NCI-H1092 treated with DMSO at 0.1 percent for 48 hours (cell line): Measurements from ENCODE around the gene GOLGA8S.
"Not testable (repeated sequence)": the region's sequence is repeated elsewhere in the genome, so short reads cannot be mapped to it uniquely, and the experiment has no call there.

Experiments
- DNase-seq: peaks from one replicate; lab custom pipeline; 2025; lab: John Stamatoyannopoulos, UW

The GOLGA8S gene

DNA sequence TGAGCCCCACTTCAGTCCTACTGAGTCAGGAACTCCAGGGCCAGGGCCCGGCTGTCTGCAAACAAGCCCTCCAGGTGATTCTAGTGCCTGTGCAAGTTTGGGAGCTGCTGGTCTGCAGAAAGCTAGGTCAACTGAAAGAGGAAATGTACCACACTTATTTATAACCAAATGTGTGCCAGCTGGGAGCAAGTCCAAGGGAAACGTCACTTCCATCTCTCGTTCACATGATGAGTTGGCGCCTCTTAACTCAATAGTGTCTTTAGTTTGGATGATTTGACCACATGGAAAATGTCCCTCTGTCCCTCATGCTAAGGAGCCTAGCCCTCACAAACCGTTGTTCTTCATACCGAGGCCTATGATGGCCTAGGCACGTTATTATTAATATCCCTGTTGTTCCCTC lies 43.2 kb downstream of the GOLGA8S start:
- no peak for DNase-seq

DNA sequence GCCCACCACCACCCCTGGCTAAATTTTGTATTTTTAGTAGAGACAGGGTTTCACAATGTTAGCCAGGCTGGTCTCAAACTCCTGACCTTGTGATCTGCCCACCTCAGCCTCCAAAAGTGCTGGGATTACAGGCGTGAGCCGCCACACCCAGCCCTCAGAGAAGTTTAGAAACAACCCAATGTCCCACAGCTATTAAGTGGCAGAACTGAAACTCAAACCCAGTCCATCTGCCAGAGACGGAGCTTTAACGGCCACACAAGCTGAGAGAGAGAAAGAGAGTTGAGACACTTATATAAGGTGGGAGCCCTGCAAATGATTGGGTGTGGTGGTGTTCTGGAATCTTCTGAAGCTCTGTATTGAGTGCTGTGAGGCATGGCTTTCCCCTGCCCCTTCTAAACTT lies 43.8 kb downstream of the GOLGA8S start:
- not testable (repeated sequence) for DNase-seq

DNA sequence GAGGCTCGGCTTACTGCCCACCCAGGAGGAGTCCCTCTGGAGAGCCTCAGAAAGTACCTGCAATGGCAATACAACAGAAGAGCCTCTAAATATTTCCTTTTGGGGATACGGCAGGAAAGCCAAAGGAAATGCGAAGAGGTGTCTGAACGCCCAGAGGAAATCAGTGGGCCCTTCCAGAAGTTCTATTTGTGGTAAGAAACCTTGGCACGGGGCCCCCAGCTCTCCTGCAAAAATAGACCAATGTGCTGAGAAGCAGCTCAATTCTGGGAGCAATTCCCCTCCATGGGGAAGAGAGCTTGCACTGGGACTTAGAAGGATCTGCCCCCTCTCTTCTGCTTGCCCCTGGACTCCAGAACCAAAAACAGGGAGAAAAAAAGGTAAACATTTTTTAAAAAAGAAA lies 44.7 kb downstream of the GOLGA8S start:
- not testable (repeated sequence) for DNase-seq

DNA sequence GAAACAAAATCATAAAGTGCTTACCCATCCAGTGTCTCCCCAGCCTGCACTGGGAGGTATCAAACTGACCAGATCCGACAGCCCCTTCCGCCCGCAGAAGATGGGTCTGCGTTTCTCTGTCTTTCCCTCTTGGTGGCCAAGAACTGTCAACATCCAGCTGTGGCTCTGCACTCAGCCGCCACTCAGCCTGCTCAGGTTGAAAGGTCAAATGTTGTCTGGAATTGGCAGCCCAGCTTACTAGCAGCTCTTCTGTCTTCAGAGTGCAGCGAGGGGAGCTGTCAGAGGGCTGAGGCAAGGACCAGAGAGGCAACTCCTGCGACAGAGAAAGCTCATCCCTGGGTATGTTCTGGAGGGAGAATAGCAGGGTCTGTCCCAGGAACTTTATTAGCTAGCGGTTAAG lies 47.1 kb downstream of the GOLGA8S start:
- DNase-seq: no peak

DNA sequence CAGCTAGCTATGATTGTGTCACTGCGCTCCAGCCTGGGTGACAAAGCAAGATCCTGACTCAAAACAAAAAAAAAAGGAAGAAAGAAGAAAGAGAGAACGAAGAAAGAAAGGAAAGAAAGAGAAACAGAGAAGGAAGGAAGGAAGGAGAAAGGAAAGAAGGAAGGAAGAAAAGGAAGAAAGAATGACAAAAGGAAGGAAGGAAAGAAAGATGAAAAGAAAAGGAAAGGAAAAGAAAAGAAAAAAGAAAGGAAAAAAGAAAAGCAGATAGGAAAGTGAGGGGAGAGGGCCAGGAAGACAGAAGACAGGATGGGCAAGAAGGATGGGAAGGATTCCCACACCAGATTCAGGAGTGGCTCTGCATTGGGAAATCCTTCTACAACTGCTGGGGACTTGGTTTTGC lies 47.6 kb downstream of the GOLGA8S start:
- no peak for DNase-seq

DNA sequence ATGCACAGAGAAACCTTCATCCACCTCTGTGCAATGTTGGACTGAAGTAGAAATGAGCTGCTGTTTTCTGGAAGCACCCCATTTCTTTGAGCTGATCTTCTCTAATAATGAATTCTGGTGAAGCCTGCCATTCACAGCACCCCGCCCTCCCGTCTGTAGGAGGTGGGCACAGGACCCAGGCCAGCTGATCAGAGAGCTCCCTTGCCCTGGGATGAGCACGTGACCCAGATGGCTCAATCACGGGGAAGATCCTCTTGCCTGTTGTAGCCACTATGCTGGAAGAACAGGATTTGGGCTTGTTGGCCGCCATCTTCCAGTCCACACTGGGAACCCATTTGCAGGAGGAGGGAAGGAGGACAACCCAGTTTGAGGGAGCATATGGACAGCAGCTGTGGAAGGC lies 48.0 kb downstream of the GOLGA8S start:
- DNase-seq: no peak

DNA sequence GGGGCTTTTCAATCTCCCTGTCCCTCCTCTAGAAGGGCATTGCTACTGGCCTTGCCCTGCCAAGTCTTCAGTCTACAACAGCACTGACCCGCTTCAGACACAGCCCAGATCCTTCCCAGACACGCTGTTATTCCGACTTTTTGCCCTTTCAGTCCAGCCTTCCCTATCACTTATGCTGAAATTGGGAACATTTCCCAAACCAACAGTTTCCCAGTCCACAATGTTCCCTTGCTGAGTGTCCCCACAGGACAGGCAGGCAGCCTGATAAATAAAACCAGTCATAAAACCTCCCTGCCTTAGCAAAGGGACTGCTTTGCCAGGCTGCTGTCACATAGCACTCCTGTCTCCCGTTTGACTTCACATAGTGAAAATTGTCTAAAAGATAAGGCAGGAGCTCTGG lies 49.0 kb downstream of the GOLGA8S start:
- DNase-seq: no peak

DNA sequence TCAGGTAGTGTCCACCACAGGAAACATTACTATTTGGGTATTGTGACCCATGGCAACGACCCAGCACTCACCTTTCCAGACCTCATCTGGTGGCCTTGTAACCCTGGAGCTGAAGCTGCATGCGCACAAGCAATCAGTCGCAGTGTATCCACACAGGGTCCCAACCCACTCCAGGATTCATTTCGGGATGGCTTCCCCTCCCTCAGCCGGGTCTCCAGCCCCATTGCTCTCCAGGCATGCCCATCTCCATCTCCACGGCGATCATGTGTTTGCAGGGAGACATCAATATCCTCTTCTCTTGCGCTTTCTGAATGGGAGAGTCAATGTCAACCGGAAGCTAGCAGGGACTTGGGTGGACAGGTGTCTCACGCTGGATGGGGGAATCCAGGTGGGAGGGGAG lies 57.3 kb downstream of the GOLGA8S start:
- DNase-seq: no peak

DNA sequence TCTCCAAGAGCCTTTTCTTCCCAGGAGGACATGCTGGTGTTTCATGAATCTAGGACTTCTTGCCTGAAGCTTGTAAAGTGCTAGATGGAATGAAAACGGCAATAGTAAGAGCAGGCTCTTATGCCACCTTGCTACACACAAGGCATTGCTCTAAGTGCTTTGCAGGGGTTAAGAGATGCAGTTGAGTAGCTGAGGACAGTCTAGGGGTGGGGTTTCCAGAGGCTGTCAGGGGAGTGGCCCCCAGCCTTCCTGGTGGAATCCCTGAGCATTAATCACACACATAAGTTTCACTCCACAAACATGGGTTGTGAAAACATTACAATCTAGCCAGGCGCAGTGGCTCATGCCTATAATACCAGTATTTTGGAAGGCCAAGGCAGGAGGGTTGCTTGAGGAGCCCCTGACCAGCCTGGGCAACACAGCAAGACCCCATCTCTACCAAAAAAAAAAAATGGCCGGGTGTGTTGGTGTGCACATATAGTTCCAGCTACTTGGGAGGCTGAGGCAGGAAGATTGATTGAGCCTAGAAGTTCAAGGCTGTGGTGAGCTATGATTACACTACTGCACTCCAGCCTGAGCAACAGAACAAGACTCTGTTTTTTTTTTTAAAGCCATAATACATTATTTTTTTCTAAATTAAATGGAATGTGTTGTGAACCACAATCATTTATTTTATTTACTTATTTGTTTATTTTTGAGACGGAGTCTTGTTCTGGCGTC lies 58.5 kb downstream of the GOLGA8S start:
- DNase-seq: not testable (repeated sequence)
